Measurements from ENCODE around the gene SLC5A1.
"Not testable (repeated sequence)": the region's sequence is repeated elsewhere in the genome, so short reads cannot be mapped to it uniquely, and the experiment has no call there.

DNA sequence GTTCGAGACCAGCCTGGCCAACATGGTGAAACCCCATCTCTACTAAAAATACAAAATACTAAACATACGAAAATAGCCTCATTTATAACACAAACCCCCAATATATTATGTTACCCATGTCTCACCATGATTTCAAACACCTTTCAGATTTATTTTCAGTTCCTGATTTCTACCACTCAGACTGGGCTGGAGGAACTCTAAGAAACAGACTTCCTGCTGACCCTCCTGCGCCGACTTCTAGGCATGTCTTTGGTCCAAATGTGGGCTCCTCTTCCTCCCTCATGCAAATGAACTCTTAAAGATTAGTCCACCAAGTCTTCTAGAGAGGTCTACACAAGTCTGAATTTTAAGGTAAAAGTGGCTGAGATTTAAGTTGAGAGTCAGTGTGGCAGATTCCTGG lies 105.3 kb downstream of the SLC5A1 start:
- TF ChIP-seq, protein P1, sequence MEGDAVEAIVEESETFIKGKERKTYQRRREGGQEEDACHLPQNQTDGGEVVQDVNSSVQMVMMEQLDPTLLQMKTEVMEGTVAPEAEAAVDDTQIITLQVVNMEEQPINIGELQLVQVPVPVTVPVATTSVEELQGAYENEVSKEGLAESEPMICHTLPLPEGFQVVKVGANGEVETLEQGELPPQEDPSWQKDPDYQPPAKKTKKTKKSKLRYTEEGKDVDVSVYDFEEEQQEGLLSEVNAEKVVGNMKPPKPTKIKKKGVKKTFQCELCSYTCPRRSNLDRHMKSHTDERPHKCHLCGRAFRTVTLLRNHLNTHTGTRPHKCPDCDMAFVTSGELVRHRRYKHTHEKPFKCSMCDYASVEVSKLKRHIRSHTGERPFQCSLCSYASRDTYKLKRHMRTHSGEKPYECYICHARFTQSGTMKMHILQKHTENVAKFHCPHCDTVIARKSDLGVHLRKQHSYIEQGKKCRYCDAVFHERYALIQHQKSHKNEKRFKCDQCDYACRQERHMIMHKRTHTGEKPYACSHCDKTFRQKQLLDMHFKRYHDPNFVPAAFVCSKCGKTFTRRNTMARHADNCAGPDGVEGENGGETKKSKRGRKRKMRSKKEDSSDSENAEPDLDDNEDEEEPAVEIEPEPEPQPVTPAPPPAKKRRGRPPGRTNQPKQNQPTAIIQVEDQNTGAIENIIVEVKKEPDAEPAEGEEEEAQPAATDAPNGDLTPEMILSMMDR (IDR thresholded peaks at IDR 0.05): not testable (repeated sequence)
- not testable (repeated sequence) for TF ChIP-seq EHMT2 (IDR thresholded peaks at IDR 0.05; ENCODE audit: low read depth); POLR2A (IDR thresholded peaks at IDR 0.05; ENCODE audit: low read length); RFX5 (IDR thresholded peaks at IDR 0.05); KDM1A (IDR thresholded peaks at IDR 0.05; ENCODE audit: low read depth); RARB (CRISPR knock-in tag; IDR thresholded peaks at IDR 0.05)

All from A549 (cell line).